GM12878 (cell line): ENCODE results near the gene DENND4C. TPM values are rescaled to one million over a fixed set of nuclear protein-coding genes. Genes with fewer than 3 reads are reported as not detected.

Experiments used
- ASH2L ChIP-seq: fragments of 300-600, 200-600 bp; sonication (generic); IDR thresholded peaks from 2 replicates; pipeline ENCODE4 v1.6.1; 2017; ENCODE audit warnings: low read depth, mild to moderate bottlenecking, borderline replicate concordance
- BCL11A ChIP-seq: IDR thresholded peaks from 2 replicates; pipeline ENCODE4 v1.6.1; 2011; ENCODE audit warnings: low read depth, low read length
- BMI1 ChIP-seq: fragments of 450-650 bp; IDR thresholded peaks from 2 replicates; pipeline ENCODE4 v1.6.1; 2016; ENCODE audit warnings: mild to moderate bottlenecking, moderate library complexity, borderline replicate concordance
- DPF2 ChIP-seq: fragments of 450-650 bp; IDR thresholded peaks from 2 replicates; pipeline ENCODE4 v1.6.1; 2017; ENCODE audit warnings: mild to moderate bottlenecking
- E2F8 ChIP-seq: fragments of 450-650 bp; IDR thresholded peaks from 2 replicates; pipeline ENCODE4 v1.6.1; 2018; ENCODE audit warnings: mild to moderate bottlenecking, low read depth, moderate library complexity; ENCODE audit not compliant: partially characterized antibody
- EGR1 ChIP-seq, 2 experiments: IDR thresholded peaks; 1 replicate in 1 of 2; 2 replicates in 1 of 2; pipeline ENCODE4 v1.6.1; 2011 to 2012; ENCODE audit warnings: low read depth in 2 of 2, low read length in 2 of 2, borderline replicate concordance in 1 of 2, mild to moderate bottlenecking in 1 of 2, moderate library complexity in 1 of 2
- GATAD2B ChIP-seq: fragments of 450-650 bp; conservative IDR thresholded peaks from 2 replicates; pipeline ENCODE4 v1.6.1; 2017; ENCODE audit warnings: low read depth, mild to moderate bottlenecking, moderate library complexity
- IRF5 ChIP-seq: fragments of 450-650 bp; IDR thresholded peaks from 2 replicates; pipeline ENCODE4 v1.6.1; 2017; ENCODE audit warnings: borderline replicate concordance
- LARP7 ChIP-seq: fragments of 450-650 bp; IDR thresholded peaks from 2 replicates; pipeline ENCODE4 v1.6.1; 2017; ENCODE audit warnings: mild to moderate bottlenecking
- MEF2B ChIP-seq: fragments of 450-650 bp; IDR thresholded peaks from 2 replicates; pipeline ENCODE4 v1.6.1; 2018; ENCODE audit warnings: mild to moderate bottlenecking, moderate library complexity; ENCODE audit not compliant: partially characterized antibody, poor library complexity, severe bottlenecking
- MLLT1 ChIP-seq: fragments of 450-650 bp; IDR thresholded peaks from 2 replicates; pipeline ENCODE4 v1.6.1; 2016; ENCODE audit warnings: mild to moderate bottlenecking
- NBN ChIP-seq: fragments of 450-650 bp; IDR thresholded peaks from 2 replicates; pipeline ENCODE4 v1.6.1; 2016
- NFIC ChIP-seq: IDR thresholded peaks from 2 replicates; pipeline ENCODE4 v1.6.1; 2012; ENCODE audit warnings: low read depth, mild to moderate bottlenecking, inconsistent platforms, low read length, moderate library complexity
- NFYA ChIP-seq: IDR thresholded peaks from 2 replicates; pipeline ENCODE4 v1.6.1; 2011; ENCODE audit warnings: low read depth, mild to moderate bottlenecking, low read length, improper control_type of control experiment, borderline replicate concordance
- PAX5 ChIP-seq: IDR thresholded peaks from 2 replicates; pipeline ENCODE4 v1.6.1; 2011; ENCODE audit warnings: low read depth, low read length, borderline replicate concordance
- PAX8 ChIP-seq: fragments of 450-650 bp; IDR thresholded peaks from 2 replicates; pipeline ENCODE4 v1.6.1; 2017; ENCODE audit warnings: mild to moderate bottlenecking, moderate library complexity
- PKNOX1 ChIP-seq: fragments of 450-650 bp; IDR thresholded peaks from 2 replicates; pipeline ENCODE4 v1.6.1; 2016; ENCODE audit warnings: mild to moderate bottlenecking
- RELA ChIP-seq: fragments of 450-650 bp; IDR thresholded peaks from 2 replicates; pipeline ENCODE4 v1.8.0; 2014; ENCODE audit warnings: borderline replicate concordance; ENCODE audit not compliant: partially characterized antibody
- SREBF1 ChIP-seq: IDR thresholded peaks from 2 replicates; pipeline ENCODE4 v1.6.1; 2012; ENCODE audit warnings: mild to moderate bottlenecking, low read length
- SREBF2 ChIP-seq: IDR thresholded peaks from 2 replicates; pipeline ENCODE4 v1.6.1; 2012; ENCODE audit warnings: mild to moderate bottlenecking, low read length
- STAT1 ChIP-seq: fragments of 450-650 bp; conservative IDR thresholded peaks from 2 replicates; pipeline ENCODE4 v1.6.1; 2014; ENCODE audit warnings: antibody characterized with exemption, mild to moderate bottlenecking
- SUPT20H ChIP-seq: IDR thresholded peaks from 2 replicates; pipeline ENCODE4 v1.6.1; 2011; ENCODE audit warnings: low read depth, mild to moderate bottlenecking, low read length, moderate library complexity, borderline replicate concordance; ENCODE audit not compliant: control insufficient read depth
- WRNIP1 ChIP-seq: IDR thresholded peaks from 2 replicates; pipeline ENCODE4 v1.6.1; 2011; ENCODE audit warnings: low read depth, low read length, improper control_type of control experiment, borderline replicate concordance
- ZZZ3 ChIP-seq: IDR thresholded peaks from 2 replicates; pipeline ENCODE4 v1.6.1; 2011; ENCODE audit warnings: low read depth; ENCODE audit not compliant: control insufficient read depth, insufficient read length
- polyA plus RNA-seq, 11 experiments: library from polyadenylated mRNA; depleted of rRNA in 4 of 11; unstranded in 6 of 11; stranded (reverse) in 5 of 11; fragments of >200 nt; fragmentation: Nextera tagmentation in 4 of 11; fragmentation: Illumina TruSeq in 1 of 11; extraction: Ambion mirVana in 4 of 11; extraction: Trizol in 1 of 11; gene quantifications; 1 replicate in 1 of 11; 2 replicates in 10 of 11; pipeline versions ENCODE4 v1.2.1 to v1.2.3, GENCODE V29; 2011 to 2016; ENCODE audit warnings: inconsistent platforms in 2 of 11, missing spikeins in 2 of 11, low read depth in 1 of 11
- total RNA-seq, 4 experiments: library from RNA; depleted of rRNA in 3 of 4; stranded (reverse); fragments of >200 nt in 3 of 4; fragmentation: Illumina TruSeq in 1 of 4; extraction: Trizol in 1 of 4; gene quantifications; 2 replicates each; pipeline versions ENCODE4 v1.2.1 to v1.2.3, GENCODE V29; 2013 to 2021
- TF ChIP-seq, protein P1 (sequence below): IDR thresholded peaks from 2 replicates; pipeline ENCODE4 v1.6.1; 2012; ENCODE audit warnings: low read depth, low read length, improper control_type of control experiment

The DENND4C gene
- total and polyA plus RNA-seq, 10 of the 15 experiments (the other 5 are each of a cell fraction or from before 2014, with no cell fraction given), result 8.2 to 49.3 (median 24.7) TPM

DNA sequence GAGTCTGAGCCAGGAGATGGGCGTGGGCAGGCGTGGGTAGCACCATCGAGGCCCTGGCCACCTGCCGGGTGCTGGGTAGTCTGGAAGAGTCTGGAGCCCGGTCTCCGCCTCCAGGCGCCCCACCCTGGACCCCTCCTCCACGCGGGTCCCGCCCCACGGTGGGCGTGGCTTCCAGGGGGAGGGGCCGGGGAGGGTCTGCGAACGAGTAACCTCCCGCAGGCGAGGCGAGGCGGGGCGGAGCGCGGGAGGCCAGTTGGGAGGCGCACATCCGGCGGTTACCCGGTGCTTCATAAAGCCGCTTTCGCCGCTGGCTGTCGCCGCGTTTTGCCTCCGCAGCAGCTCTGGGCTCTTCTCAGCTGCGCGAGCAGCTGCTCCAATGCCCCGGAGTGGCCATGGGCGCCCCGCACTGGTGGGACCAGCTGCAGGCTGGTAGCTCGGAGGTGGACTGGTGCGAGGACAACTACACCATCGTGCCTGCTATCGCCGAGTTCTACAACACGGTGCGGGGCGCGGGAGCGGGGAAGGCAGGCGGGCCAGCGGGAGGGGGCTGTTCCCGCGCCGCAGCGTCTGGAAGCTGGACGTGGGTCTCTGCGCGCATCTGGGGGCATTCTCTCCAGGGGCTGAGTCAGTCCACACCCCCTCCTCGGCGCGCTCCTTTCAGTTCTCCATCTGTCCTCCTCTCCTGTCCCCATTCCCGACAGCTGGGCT, 178.4 kb downstream of the DENND4C start, which contains the start of gene ACER2 (continued):
- TF ChIP-seq E2F8, result no peak
- no peak for TF ChIP-seq SREBF1
- TF ChIP-seq BCL11A, result no peak
- TF ChIP-seq NBN, result no peak
- no peak for TF ChIP-seq BMI1
- 0 out of 3 replicates have a peak, but pooled peaks of 1 of the 2 experiments have one; percentile 15 for TF ChIP-seq EGR1 (IDR thresholded peaks at IDR 0.05; ENCODE audit: borderline replicate concordance in 1 of 2, low read depth in 2 of 2, low read length in 2 of 2)
- TF ChIP-seq STAT1, result no peak
- TF ChIP-seq MLLT1, result no peak
- no peak for TF ChIP-seq RELA
- peak; percentile 45; the same call in 1 of the 2 replicates for TF ChIP-seq GATAD2B
- no peak for TF ChIP-seq NFYA
- TF ChIP-seq PAX5, result peak; percentile 20; the same call in 1 of the 2 replicates
- no peak for TF ChIP-seq IRF5
- peak; percentile 46 for TF ChIP-seq LARP7
- TF ChIP-seq, protein P1, sequence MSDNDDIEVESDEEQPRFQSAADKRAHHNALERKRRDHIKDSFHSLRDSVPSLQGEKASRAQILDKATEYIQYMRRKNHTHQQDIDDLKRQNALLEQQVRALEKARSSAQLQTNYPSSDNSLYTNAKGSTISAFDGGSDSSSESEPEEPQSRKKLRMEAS, result 0 out of 2 replicates have a peak, but pooled peaks have one; percentile 24
- TF ChIP-seq ASH2L, result no peak
- TF ChIP-seq WRNIP1, result no peak
- TF ChIP-seq NFIC, result no peak
- no peak for TF ChIP-seq SREBF2
- no peak for TF ChIP-seq PAX8
- no peak for TF ChIP-seq SUPT20H
- peak; percentile 66; the same call in 1 of the 2 replicates for TF ChIP-seq DPF2
- TF ChIP-seq PKNOX1, result no peak
- TF ChIP-seq MEF2B, result no peak
- no peak for TF ChIP-seq ZZZ3
